Measurements from ENCODE around the gene BABAM1. TPM values are rescaled to one million over a fixed set of nuclear protein-coding genes. Genes with fewer than 3 reads are reported as not detected.
A peak's percentile ranks its signal among the peaks of the same experiment; 100 is the strongest.
"Not testable (repeated sequence)": the region's sequence is repeated elsewhere in the genome, so short reads cannot be mapped to it uniquely, and the experiment has no call there.

BABAM1 gene
- total RNA-seq, 6 donors from 2014 or later: 45.1 to 95.3 (median 82.3) TPM

- ATAC-seq (ENCODE audit: low FRiP score in 2 of 2) (peak; percentile 94 to 96), DNase-seq (peak; percentile 71 to 96)
- H3K9me3 ChIP-seq: no peaks in the 10 kb centered on the region
- H3K36me3 ChIP-seq: peaks cover 0 to 3% (median 0%) of the 10 kb centered on the region in 4 donors
- peak in 1 of 4 donors; percentile 19 for TF ChIP-seq POLR2A (IDR thresholded peaks at IDR 0.05)
- no peak for TF ChIP-seq EP300 (IDR thresholded peaks at IDR 0.05)
- no peak for TF ChIP-seq POLR2AphosphoS5 (IDR thresholded peaks at IDR 0.05)
- peak; percentile 68 to 78 (median 70) for TF ChIP-seq CTCF (IDR thresholded peaks at IDR 0.05)
- 4 to 11% methylated on average over 8 to 18 of the region's 46 CpGs for WGBS, 2 donors
- H3K4me1 ChIP-seq: peaks cover 4 to 24% (median 12%) of the 10 kb centered on the region in 4 donors
- H3K27ac ChIP-seq: peak overlapping the region; percentile 43 to 74 (median 62)
- H3K27me3 ChIP-seq: no peaks in the 10 kb centered on the region
- peak overlapping the region; percentile 41 to 62 (median 57) for H3K4me3 ChIP-seq
Measured at GRCh38 chr19:17292301-17293074, 25.2 kb downstream of the BABAM1 start.

- TF ChIP-seq POLR2AphosphoS5 (IDR thresholded peaks at IDR 0.05) (no peak), CTCF (IDR thresholded peaks at IDR 0.05) (no peak), POLR2A (IDR thresholded peaks at IDR 0.05) (no peak), EP300 (IDR thresholded peaks at IDR 0.05) (no peak)
- Histone ChIP-seq H3K4me1 (peaks cover 4 to 24% (median 12%) of the 10 kb centered on the region in 4 donors), H3K36me3 (peaks cover 0 to 3% (median 0%) of the 10 kb centered on the region in 4 donors), H3K27ac (no peak overlapping the region), H3K9me3 (no peaks in the 10 kb centered on the region), H3K4me3 (no peak overlapping the region), H3K27me3 (no peaks in the 10 kb centered on the region)
- DNase-seq: no peak
- no peak for ATAC-seq (ENCODE audit: low FRiP score in 2 of 2)
- WGBS, 2 donors: 91 to 92% methylated on average over 13 to 14 of the region's 14 CpGs
Measured at GRCh38 chr19:17293605-17294004, 26.4 kb downstream of the BABAM1 start.

GRCh38 chr19:17294051-17294891 lies 27.0 kb downstream of the BABAM1 start:
- H3K4me1 ChIP-seq: peaks cover 4 to 23% (median 12%) of the 10 kb centered on the region in 4 donors
- no peak overlapping the region for H3K27ac ChIP-seq
- H3K36me3 ChIP-seq: peaks cover 0 to 3% (median 0%) of the 10 kb centered on the region in 4 donors
- no peaks in the 10 kb centered on the region for H3K27me3 ChIP-seq
- no peaks in the 10 kb centered on the region for H3K9me3 ChIP-seq
- peak in 1 of 2 donors; percentile 50 for ATAC-seq (ENCODE audit: low FRiP score in 2 of 2)
- no peak overlapping the region for H3K4me3 ChIP-seq
- no peak for TF ChIP-seq POLR2A (IDR thresholded peaks at IDR 0.05)
- WGBS, 2 donors: 83% methylated on average over 23 to 48 of the region's 48 CpGs
- DNase-seq: peak in 1 of 2 donors; percentile 93

GRCh38 chr19:17295551-17295950 lies 28.3 kb downstream of the BABAM1 start:
- H3K4me3 ChIP-seq; H3K9me3 ChIP-seq; ATAC-seq (ENCODE audit: low FRiP score in 2 of 2); H3K36me3 ChIP-seq; H3K27me3 ChIP-seq; DNase-seq: not testable (repeated sequence)
- H3K4me1 ChIP-seq: peaks cover 4 to 26% (median 10%) of the 10 kb centered on the region in 4 donors
- WGBS, 2 donors: 88 to 95% methylated on average over 6 of the region's 6 CpGs
- peak overlapping the region in 1 of 4 donors; percentile 57 for H3K27ac ChIP-seq

GRCh38 chr19:17296273-17296672 lies 29.0 kb downstream of the BABAM1 start:
- Histone ChIP-seq H3K9me3 (no peaks in the 10 kb centered on the region), H3K36me3 (peaks cover 0 to 9% (median 4%) of the 10 kb centered on the region in 4 donors), H3K27ac (no peak overlapping the region), H3K4me3 (no peak overlapping the region), H3K27me3 (no peaks in the 10 kb centered on the region), H3K4me1 (peaks cover 4 to 33% (median 10%) of the 10 kb centered on the region in 4 donors)
- ATAC-seq (ENCODE audit: low FRiP score in 2 of 2) (no peak), DNase-seq (no peak)
- TF ChIP-seq CTCF (IDR thresholded peaks at IDR 0.05): no peak
- TF ChIP-seq EP300 (IDR thresholded peaks at IDR 0.05): no peak
- TF ChIP-seq POLR2AphosphoS5 (IDR thresholded peaks at IDR 0.05): no peak
- TF ChIP-seq POLR2A (IDR thresholded peaks at IDR 0.05): no peak
- WGBS, 2 donors: 55 to 60% methylated on average over 4 of the region's 4 CpGs

All from upper lobe of left lung (tissue), 6 donors.